Brain microvascular endothelial cell (primary cell): ENCODE results near the gene CACNA1D.

ENCODE experiments used
- DNase-seq: peaks from one replicate; pipeline ENCODE4 v3.0.0-alpha.2; 2020
- H3K27ac ChIP-seq: fragments of 250-450 bp; sonication (Bioruptor Pico); 2 replicates; pipeline ENCODE4 v1.5.1; 2020; ENCODE audit warnings: mild to moderate bottlenecking, moderate library complexity
- H3K27me3 ChIP-seq: fragments of 250-450 bp; sonication (Bioruptor Pico); replicated peaks from 2 replicates; pipeline ENCODE4 v1.5.1; 2020; ENCODE audit warnings: mild to moderate bottlenecking
- H3K36me3 ChIP-seq: fragments of 250-450 bp; sonication (Bioruptor Pico); replicated peaks from 2 replicates; pipeline ENCODE4 v1.5.1; 2020; ENCODE audit warnings: mild to moderate bottlenecking
- H3K4me3 ChIP-seq: 2 replicates; pipeline ENCODE4 v1.5.1; 2011; ENCODE audit warnings: low read depth, mild to moderate bottlenecking, control low read depth, low read length, moderate library complexity
- in situ Hi-C: cut with HindIII; loops from 2 replicates; pipeline ENCODE4 v1.10.0; 2017; ENCODE audit warnings: low sequenced_read_pairs, low pct_ligation_motif_present
- TF ChIP-seq, protein P1 (sequence below): IDR thresholded peaks from 2 replicates; pipeline ENCODE4 v1.5.1; 2011; ENCODE audit warnings: low read depth, mild to moderate bottlenecking, moderate library complexity, low read length, control low read depth, inconsistent platforms; ENCODE audit errors: missing control alignments

Gene CACNA1D

DNA sequence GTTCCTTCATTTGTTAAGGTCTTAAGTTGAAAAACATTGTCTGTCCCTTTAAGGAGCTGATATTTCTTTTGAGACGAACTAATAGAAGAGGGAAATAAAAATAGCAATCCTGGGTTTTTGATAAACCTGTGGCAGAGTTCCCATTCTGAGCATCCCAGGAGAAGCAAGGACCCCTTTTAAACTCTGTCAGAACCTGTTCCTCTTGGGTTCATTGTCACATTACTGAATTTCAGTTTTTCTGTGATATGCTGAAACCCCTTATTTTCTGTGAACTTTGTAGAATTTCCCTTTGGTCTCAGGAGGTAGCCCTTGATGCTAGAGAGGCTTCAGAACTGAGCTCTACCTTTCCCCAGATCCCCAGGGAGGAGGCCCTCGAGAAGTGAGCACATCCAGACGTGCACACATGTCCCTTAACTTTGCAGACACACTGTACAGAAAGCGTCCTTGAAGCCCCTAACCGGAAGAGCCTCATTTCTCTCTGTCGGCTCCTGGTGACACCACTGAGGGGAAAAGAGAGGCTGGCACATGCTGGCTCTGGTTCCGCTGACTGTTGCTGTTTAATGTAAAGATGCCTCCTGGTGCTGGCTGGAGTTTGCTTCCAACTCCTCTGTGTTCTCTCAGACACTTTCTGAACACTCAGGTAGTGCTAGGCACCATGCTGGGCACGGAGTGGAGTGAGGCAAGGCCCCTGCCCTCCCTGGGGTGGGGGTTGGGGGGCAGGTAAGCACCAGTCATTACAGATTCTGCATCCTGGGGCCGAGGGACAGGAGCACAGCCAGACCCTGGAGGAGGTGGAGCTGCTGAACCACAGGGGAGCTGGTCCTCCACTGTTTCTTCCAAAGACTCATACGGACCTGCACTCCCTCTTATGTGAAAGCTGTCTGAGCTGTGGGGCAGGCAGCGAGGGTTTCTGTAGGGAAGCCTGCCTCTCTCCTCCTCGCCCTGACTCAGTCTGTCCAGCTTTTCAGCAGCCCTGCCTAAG lies 274.4 kb downstream of the CACNA1D start:
- Histone ChIP-seq H3K27me3 (no peaks in the 10 kb centered on the region), H3K36me3 (no peaks in the 10 kb centered on the region), H3K4me3 (no peak overlapping the region), H3K27ac (no peak overlapping the region)
- TF ChIP-seq, protein P1, sequence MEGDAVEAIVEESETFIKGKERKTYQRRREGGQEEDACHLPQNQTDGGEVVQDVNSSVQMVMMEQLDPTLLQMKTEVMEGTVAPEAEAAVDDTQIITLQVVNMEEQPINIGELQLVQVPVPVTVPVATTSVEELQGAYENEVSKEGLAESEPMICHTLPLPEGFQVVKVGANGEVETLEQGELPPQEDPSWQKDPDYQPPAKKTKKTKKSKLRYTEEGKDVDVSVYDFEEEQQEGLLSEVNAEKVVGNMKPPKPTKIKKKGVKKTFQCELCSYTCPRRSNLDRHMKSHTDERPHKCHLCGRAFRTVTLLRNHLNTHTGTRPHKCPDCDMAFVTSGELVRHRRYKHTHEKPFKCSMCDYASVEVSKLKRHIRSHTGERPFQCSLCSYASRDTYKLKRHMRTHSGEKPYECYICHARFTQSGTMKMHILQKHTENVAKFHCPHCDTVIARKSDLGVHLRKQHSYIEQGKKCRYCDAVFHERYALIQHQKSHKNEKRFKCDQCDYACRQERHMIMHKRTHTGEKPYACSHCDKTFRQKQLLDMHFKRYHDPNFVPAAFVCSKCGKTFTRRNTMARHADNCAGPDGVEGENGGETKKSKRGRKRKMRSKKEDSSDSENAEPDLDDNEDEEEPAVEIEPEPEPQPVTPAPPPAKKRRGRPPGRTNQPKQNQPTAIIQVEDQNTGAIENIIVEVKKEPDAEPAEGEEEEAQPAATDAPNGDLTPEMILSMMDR: no peak
- no peak for DNase-seq
- in situ Hi-C loops: no loop called here

DNA sequence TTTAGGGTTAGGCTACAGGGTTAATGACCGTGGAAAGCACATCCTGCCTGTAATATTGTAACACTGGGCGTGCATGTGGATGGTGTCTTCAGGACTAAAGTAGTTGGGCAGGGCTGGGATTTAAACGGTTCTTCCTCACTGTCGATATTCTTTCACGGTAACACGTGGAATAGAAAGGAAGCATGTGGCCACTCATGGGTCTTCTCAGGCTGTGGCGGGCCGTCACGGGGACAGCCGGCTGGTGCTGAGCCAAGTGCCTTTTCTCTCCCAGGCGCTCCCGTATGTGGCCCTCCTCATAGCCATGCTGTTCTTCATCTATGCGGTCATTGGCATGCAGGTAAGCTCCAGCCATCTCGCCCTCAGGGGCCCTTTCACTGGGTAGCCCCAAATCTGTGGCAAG lies 278.2 kb downstream of the CACNA1D start:
- TF ChIP-seq, protein P1: no peak
- no peaks in the 10 kb centered on the region for H3K27me3 ChIP-seq
- no peak for DNase-seq
- no peaks in the 10 kb centered on the region for H3K36me3 ChIP-seq
- H3K4me3 ChIP-seq: no peak overlapping the region
- H3K27ac ChIP-seq: no peak overlapping the region
- in situ Hi-C loops: no loop called here

DNA sequence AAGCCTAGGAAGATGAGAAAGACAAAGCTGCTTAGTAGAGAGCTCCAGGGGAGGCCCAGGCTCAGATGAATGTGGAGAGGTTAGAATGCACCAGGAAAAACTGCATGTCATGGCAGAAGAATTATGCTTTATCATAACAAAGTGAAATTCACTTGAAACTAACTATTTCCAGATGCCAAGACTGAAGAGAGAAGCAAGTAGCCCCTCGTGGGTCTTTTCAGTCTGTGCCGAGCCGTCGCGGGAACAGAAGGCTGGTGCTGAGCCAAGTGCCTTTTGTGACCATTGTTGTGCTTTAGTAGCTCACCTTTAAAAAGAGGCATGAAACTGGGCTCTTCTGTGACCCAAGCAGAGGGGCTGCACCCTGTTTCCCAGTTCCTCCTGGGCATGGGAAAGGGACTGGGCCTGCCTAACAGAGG lies 278.6 kb downstream of the CACNA1D start:
- H3K4me3 ChIP-seq: no peak overlapping the region
- no peak overlapping the region for H3K27ac ChIP-seq
- TF ChIP-seq, protein P1: no peak
- no peak for DNase-seq
- in situ Hi-C loops: no loop called here
- no peaks in the 10 kb centered on the region for H3K36me3 ChIP-seq
- H3K27me3 ChIP-seq: no peaks in the 10 kb centered on the region

DNA sequence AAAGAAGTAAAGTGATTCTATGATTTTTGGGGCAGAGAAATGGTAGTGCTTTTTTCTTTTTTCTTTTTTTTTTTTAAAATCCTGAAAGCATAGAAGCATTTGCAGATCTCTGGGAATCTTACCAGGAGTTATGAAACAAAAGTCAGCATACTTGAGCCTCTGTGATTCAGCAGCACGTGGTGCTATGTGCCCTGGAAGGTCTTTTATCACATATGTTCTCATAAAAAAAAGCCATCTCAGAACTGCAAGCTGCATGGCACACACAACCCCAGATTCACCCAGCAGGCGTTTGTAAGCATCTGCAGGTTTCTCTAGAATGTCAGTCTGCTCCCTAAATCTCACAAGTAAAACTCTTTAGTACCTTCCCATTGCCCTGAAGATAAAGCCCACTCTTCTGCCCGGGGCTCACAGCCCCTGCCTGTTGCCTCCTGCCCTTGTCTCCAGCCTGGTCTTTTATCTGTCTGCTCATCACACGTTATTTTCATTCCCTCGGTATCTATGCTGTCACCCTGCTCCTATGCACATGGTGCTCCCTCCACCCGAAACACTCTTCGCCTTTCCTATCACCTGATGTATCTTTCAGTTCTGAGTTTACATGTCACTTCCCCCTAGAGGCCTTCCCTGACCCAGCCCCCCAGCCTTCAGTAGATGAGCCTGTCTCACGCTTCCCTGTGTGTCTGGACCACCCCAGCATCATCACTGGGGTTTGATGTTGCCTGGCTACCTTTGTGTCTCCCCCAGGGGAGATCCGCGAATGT lies 279.4 kb downstream of the CACNA1D start:
- H3K27ac ChIP-seq: no peak overlapping the region
- TF ChIP-seq, protein P1: no peak
- H3K27me3 ChIP-seq: no peaks in the 10 kb centered on the region
- in situ Hi-C loops: no loop called here
- H3K4me3 ChIP-seq: no peak overlapping the region
- DNase-seq: peak; percentile 40
- H3K36me3 ChIP-seq: no peaks in the 10 kb centered on the region

DNA sequence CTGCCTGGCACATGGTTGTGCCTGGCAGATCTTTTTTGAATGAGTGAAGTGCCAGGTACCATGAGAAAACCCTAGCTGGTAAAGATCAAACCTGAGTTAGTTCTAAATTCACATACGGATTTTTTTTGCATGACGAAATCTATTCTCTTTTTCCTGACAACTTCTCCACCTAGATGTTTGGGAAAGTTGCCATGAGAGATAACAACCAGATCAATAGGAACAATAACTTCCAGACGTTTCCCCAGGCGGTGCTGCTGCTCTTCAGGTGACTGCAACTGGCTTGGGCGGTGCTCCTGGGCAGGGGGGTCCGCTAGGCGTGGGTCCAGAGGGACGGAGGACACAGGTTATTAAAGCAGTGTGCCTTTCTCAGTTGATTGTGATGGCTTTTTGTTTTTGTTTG lies 280.0 kb downstream of the CACNA1D start:
- in situ Hi-C loops: no loop called here
- Histone ChIP-seq H3K27ac (no peak overlapping the region), H3K36me3 (no peaks in the 10 kb centered on the region), H3K4me3 (no peak overlapping the region), H3K27me3 (no peaks in the 10 kb centered on the region)
- no peak for DNase-seq
- TF ChIP-seq, protein P1: no peak
